CD4-positive, alpha-beta T cell treated with Interleukin-4 for 1 hour (primary cell): ENCODE data around the gene RBM48.
A peak's percentile ranks its signal among the peaks of the same experiment; 100 is the strongest.
"Not testable (repeated sequence)": the region's sequence is repeated elsewhere in the genome, so short reads cannot be mapped to it uniquely, and the experiment has no call there.

ENCODE experiments used
- DNase-seq, 2 donors: peaks; one replicate each; pipeline ENCODE4 v3.0.0-alpha.2; 2020 to 2022

Gene RBM48

GRCh38 chr7:92528188-92528957, at the start of gene RBM48, which contains the start of gene PEX1:
Gene RBM48 (plus strand): TSS chr7:92528795. CDS start chr7:92528814, 19 bp downstream.
Gene PEX1 (minus strand): TSS chr7:92528520. CDS start chr7:92528435, 85 bp downstream.
- peak; percentile 98 to 99 for DNase-seq

- DNase-seq: not testable (repeated sequence)
Observed at GRCh38 chr7:92479146-92479545, 49.4 kb upstream of the RBM48 start.

DNA sequence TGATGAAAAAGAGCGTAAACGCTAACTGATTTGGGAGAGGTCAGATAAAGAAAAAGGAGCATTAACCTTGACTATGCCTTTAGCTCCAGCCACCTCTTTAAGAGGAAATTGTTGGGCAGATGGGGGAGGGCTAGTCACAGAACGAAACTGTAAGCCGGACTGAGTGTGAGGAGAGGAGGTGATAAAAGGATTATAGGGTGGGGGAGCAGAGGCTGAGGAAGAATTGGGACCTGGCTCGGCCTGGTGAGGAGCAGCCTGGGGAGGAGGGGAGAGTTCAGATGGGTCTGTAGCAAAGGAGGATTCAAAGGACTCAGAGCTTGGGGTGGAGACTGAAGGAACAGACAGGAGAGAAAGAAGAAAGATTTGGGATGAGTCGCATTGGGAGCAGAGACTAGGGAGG, 45.0 kb upstream of the RBM48 start:
- DNase-seq: not testable (repeated sequence)

DNA sequence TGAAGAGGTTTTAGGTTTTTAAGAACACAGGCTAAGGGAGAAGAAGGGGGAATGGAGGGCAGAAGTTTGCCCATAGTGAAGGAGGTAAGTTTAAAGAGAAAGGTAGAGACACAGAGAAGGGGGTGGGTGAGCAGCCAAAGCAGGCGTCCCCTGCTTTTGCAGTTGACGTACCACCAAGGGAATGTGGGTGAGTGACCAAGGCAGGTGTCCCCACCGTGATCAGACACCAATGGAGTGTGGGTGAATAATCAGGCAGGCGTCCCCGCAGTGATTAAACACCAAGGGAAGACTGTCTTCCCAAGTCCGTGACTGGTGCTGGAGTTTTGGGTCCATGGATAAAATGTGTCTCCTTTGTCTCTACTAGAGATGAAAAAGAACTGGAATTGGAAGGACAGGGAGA, 44.4 kb upstream of the RBM48 start:
- not testable (repeated sequence) for DNase-seq

GRCh38 chr7:92485267-92485892, 43.2 kb upstream of the RBM48 start:
- DNase-seq: no peak

DNA sequence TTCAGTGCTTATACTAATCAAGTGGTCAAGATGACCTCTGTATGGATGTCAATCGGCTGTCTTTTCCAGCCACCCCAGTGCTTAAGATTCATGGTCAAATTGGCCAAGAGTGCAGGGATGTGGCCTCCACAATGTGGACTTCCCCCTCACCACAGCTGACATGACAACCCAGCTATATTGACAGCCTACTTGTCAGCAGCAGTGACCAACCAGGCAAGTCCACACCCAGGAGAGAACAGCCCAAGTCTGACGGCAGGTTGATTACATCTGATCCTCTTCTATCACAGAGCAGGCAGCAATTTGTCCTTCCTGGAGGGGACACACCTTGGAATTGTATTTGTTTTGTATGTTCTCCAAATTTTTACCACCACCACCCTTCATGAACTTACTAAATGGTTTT, 42.6 kb upstream of the RBM48 start:
- DNase-seq: no peak

DNA sequence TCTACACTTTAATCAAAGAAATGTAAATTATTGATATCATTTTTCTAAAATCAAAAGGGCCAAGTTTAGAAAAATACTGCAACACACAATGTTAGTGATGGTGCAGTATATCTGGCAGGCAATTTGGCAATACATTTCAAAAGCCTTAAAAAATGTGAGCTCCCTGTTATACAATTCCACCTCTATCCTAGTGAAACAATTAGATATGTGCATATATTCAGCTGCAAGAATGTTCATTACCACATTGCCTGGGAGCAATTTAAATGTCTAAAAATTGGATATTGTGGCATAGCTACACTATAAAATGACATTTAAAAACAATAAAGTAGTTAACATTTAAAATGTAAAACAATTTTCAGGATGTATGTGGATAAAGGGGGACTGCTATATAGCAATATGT, 40.8 kb upstream of the RBM48 start:
- DNase-seq: no peak

DNA sequence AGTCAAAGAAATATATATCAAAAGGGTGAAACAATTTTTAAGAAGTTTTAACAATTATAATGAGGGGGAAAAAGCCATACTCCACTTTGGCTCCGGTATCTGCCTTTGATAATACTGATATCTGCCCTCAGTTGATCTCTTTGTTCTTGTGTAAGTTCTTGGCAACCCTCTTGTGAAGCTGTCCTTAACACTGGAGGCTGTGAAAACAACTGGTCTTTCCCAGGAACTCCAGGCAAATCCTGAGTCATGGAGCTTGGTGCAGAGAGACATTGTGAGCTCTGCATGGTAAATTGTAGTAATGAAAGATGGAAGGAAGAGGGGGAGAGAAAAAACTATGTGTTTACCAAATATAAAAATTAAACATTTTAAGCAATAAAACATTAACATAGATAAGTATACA, 39.0 kb upstream of the RBM48 start:
- DNase-seq: no peak

DNA sequence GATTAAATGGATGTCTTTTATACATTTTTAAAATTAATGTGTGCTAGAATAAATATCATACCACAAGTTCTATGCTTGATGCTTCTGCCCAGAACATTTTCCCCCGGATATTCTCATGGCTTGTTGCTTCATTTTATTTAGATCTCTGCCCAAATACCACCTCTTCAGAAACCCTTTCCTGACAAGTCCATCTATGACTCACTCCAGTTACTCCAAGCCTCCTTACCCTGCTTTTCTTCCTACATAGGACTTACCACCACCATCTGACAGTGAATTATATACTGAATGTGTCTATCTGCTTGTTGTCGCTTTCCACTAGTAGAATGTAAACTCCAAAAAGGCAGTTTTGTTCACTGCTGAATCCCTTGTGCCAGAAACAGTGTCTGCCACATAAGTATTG, 31.7 kb upstream of the RBM48 start:
- no peak for DNase-seq

- DNase-seq: no peak
Observed at GRCh38 chr7:92498557-92498956, 30.0 kb upstream of the RBM48 start.

- no peak for DNase-seq
Observed at GRCh38 chr7:92503767-92504166, 24.8 kb upstream of the RBM48 start.

DNA sequence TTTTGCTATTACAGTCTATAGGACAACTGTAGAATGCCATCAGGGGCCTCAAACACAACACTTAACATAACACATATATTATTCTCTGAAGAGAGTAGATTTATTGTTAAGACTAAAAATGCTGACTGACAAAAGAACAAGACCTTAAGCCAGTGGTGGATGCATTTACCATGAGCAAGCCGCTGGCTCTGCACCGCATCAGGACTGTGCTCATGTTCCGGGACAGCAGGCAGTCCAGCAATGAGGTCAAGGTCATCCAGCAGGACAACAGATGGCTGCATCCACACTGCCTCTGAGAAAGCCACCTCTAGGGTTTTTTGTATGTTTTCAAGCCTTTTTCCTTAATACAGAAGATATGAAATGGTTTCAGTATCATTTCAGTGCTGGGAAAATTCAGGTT, 24.0 kb upstream of the RBM48 start:
- DNase-seq: no peak

DNA sequence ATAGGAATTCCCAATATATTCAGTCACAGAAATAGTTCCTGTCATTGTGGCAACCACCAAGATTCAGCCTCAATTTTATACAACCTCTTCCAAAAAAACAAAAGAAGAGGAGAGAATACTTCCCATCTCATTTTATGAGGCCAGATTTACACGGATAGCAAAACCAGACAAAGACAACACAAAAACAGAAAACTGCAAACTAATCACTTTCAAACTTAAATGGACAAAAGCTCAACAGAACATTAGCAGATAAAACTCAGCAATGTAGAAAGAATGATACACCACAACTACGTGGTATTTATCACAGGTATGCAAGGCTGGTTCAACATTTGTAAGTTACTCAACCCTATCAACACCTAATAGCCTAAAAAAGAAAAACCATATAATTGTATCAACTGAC, 22.2 kb upstream of the RBM48 start:
- DNase-seq: no peak

DNA sequence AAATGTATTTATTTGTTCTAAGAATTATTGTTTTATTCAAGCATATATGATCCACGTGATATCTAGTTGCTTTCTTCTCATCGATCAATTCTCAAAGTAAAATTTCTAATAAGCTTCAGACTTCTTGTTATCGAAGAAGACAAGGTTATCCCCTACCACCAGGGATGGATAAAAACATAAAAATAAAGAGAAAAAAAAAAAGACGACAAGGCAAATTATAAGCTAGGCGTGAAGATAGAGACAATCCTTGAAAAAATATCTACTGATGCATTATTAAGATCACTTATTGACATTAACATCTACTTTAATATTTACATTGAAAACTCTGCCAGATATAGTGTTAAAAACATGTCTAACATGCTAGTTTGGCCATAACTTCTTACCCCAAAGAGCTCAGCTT, 19.6 kb upstream of the RBM48 start:
- no peak for DNase-seq

GRCh38 chr7:92513167-92513902, 15.3 kb upstream of the RBM48 start:
- no peak for DNase-seq

GRCh38 chr7:92517631-92518030, 11.0 kb upstream of the RBM48 start:
- no peak for DNase-seq

DNA sequence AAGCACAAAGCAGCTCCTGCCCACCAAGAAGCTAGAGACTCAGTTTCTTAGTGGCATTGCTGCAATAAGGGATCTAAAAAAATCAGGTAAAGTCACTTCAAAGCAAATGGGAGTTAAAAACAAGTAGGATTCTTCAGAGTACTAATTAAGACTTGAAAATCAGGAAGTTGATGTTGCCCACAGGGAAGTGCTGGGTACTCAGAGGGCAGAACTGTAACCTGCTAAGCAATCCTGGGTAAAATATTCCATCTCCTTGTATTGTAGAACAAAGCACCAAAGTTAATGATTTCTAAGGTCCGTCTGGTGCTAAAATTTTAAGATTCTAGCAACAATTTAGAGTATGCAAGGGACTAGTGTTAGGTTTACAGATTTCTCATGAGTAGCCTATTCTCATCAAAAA, 8.6 kb upstream of the RBM48 start:
- DNase-seq: no peak

GRCh38 chr7:92523110-92523509, 5.5 kb upstream of the RBM48 start:
- no peak for DNase-seq

- peak; percentile 44 to 53 for DNase-seq
Observed at GRCh38 chr7:92527300-92528187, 1.1 kb upstream of the RBM48 start.

DNA sequence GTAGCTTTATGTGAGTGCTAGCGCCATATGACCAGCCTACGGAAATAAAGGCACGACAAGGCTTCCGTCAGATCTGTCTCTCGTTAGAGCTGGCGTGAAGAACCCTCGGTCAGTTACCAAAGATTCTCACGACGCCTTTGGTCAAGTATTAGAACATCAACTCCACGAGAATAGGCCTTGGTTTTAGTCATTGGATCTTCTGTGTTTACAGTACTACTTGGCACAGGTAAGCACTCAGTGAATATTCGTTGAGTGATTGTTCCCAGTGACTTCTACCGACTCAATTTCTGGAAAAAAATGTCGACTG, 316 bp downstream of the RBM48 start:
- no peak for DNase-seq

GRCh38 chr7:92534572-92534971, 6.0 kb downstream of the RBM48 start:
- no peak for DNase-seq

DNA sequence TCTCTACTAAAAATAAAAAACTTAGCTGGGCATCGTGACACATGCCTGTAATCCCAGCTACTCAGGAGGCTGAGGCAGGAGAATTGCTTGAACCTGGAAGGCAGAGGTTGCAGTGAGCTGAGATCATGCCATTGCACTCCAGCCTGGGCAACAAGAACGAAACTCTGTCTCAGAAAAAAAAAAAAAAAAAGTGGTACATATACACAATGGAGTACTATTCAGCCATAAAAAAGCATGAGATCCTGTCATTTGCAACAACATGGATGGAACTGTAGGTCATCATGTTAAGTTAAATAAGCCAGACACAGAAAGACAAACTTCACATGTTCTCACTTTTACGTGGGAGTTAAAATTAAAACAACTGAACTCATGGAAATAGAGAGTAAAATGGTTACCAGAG, 14.9 kb downstream of the RBM48 start:
- not testable (repeated sequence) for DNase-seq

DNA sequence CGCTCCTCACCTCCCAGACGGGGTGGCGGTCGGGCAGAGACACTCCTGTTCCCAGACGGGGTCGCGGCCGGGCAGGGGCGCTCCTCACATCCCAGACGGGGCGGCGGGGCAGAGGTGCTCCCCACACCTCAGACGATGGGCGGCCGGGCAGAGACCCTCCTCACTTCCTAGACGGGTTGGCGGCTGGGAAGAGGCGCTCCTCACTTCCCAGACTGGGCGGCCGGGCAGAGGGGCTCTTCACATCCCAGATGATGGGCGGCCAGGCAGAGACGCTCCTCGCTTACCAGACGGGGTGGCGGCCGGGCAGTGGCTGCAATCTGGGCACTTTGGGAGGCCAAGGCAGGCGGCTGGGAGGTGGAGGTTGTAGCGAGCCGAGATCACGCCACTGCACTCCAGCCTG, 16.5 kb downstream of the RBM48 start:
- not testable (repeated sequence) for DNase-seq
